RPMI8226 (cell line): ENCODE measurements around the gene MGRN1.

Experiments used
- DNase-seq: peaks from one replicate; pipeline ENCODE4 v3.0.0-alpha.2; 2015

The MGRN1 gene

GRCh38 chr16:4606354-4606753 lies 18.3 kb upstream of the MGRN1 start:
- DNase-seq: no peak

- no peak for DNase-seq
Observed at GRCh38 chr16:4607841-4608703, 16.6 kb upstream of the MGRN1 start.

- no peak for DNase-seq
Observed at GRCh38 chr16:4608704-4608980, 16.0 kb upstream of the MGRN1 start.

- DNase-seq: no peak
Observed at GRCh38 chr16:4609200-4610010, 15.2 kb upstream of the MGRN1 start.

- no peak for DNase-seq
Observed at GRCh38 chr16:4610011-4611005, 14.3 kb upstream of the MGRN1 start.

GRCh38 chr16:4611337-4612021 lies 13.1 kb upstream of the MGRN1 start:
- DNase-seq: no peak

- no peak for DNase-seq
Observed at GRCh38 chr16:4612474-4612931, 12.1 kb upstream of the MGRN1 start.

GRCh38 chr16:4612977-4613635 lies 11.5 kb upstream of the MGRN1 start:
- DNase-seq: no peak

GRCh38 chr16:4613636-4614570 lies 10.7 kb upstream of the MGRN1 start:
- peak; percentile 66 for DNase-seq

GRCh38 chr16:4614571-4615383 lies 9.8 kb upstream of the MGRN1 start, which contains the start of gene UBALD1:
Gene UBALD1 (minus strand): TSS chr16:4614888. CDS start chr16:4614797, 91 bp downstream.
- peak; percentile 96 for DNase-seq

GRCh38 chr16:4615384-4616046 lies 9.1 kb upstream of the MGRN1 start:
- no peak for DNase-seq

GRCh38 chr16:4616047-4616811 lies 8.4 kb upstream of the MGRN1 start:
- peak; percentile 100 for DNase-seq

GRCh38 chr16:4617880-4618279 lies 6.7 kb upstream of the MGRN1 start:
- DNase-seq: no peak

- DNase-seq: no peak
Observed at GRCh38 chr16:4618645-4619418, 5.8 kb upstream of the MGRN1 start.

GRCh38 chr16:4623593-4623992 lies 1.0 kb upstream of the MGRN1 start:
- DNase-seq: no peak

- DNase-seq: peak; percentile 90
Observed at GRCh38 chr16:4624827-4625559, 367 bp downstream of the MGRN1 start.
